ENCODE data around the gene CFAP45.

DNA sequence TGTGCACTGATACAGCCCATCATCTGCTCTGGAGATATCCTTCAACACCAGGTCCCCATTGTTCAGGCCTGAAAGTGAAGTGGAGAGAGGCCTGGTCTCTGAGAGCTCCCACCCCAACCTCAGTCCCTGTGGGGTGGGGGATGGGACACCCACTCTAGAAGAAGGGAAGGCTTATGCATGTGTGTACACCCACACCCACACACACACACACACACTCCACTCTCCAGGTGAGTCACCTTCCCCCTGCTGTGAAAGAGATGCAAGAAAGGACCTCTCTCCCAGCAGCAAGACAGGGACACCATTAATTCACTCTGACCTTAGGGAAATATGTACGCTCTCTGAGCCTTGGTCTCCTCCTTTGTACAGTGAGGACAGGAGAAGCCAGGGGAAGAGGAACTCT is 43.4 kb downstream of the CFAP45 start:
- TF ChIP-seq ESRRA (IDR thresholded peaks at IDR 0.05; ENCODE audit: borderline replicate concordance, low read depth) (no peak), JUND (IDR thresholded peaks at IDR 0.05; ENCODE audit: borderline replicate concordance, low read depth, low read length) (no peak), JUND (tag; IDR thresholded peaks at IDR 0.05; ENCODE audit: borderline replicate concordance, low read depth, low read length) (no peak), CTCF (IDR thresholded peaks at IDR 0.05 in 2 of 3, conservative IDR thresholded peaks at IDR 0.05 in 1 of 3; ENCODE audit: insufficient read depth in 2 of 3, low read depth in 1 of 3, low read length in 3 of 3) (no peak), HDAC6 (IDR thresholded peaks at IDR 0.05; ENCODE audit: low read depth, low read length) (no peak), GATAD2B (IDR thresholded peaks at IDR 0.05; ENCODE audit: borderline replicate concordance) (no peak)

All from K562 (cell line).